Esophagus squamous epithelium (tissue), 4 donors: ENCODE data around the gene RTN4RL1.

Experiments
- POLR2A ChIP-seq, 4 donors: fragments of 450-650 bp; IDR thresholded peaks; one replicate each; pipeline ENCODE4 v1.6.1; 2017; ENCODE audit warnings: antibody characterized with exemption in 4 of 4, mild to moderate bottlenecking in 4 of 4, moderate library complexity in 3 of 4
- TF ChIP-seq, protein P1 (sequence below), 6 experiments: fragments of 450-650 bp in 4 of 6; fragments of 200-600 bp in 2 of 6; sonication (generic) in 2 of 6; IDR thresholded peaks; one replicate each; pipeline ENCODE4 v1.5.1; 2016 to 2019; ENCODE audit warnings: antibody characterized with exemption in 6 of 6, mild to moderate bottlenecking in 4 of 6, moderate library complexity in 4 of 6

DNA sequence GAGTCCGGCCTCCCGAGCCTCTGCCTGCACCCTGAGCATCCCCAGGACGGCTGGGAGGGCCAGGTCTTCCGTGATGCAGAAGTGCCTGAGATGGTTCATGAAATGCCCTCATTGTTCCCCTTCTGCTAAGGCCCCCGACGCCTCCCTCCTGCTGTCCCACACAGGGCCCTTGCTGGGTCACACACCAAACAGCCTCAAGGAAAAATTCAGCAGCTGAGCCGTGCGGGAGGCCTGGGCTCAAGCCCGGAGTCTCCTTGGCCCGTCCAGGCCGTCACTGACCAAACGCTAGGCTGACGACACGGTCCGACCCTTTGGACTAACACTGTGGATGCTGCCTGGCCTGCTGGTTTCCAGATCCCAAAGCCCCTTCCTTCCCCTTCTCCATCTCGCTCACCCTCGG, 90.2 kb downstream of the RTN4RL1 start:
- TF ChIP-seq, protein P1, sequence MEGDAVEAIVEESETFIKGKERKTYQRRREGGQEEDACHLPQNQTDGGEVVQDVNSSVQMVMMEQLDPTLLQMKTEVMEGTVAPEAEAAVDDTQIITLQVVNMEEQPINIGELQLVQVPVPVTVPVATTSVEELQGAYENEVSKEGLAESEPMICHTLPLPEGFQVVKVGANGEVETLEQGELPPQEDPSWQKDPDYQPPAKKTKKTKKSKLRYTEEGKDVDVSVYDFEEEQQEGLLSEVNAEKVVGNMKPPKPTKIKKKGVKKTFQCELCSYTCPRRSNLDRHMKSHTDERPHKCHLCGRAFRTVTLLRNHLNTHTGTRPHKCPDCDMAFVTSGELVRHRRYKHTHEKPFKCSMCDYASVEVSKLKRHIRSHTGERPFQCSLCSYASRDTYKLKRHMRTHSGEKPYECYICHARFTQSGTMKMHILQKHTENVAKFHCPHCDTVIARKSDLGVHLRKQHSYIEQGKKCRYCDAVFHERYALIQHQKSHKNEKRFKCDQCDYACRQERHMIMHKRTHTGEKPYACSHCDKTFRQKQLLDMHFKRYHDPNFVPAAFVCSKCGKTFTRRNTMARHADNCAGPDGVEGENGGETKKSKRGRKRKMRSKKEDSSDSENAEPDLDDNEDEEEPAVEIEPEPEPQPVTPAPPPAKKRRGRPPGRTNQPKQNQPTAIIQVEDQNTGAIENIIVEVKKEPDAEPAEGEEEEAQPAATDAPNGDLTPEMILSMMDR (IDR thresholded peaks at IDR 0.05): no peak
- no peak for TF ChIP-seq POLR2A (IDR thresholded peaks at IDR 0.05)
